ENCODE results near the gene FHOD3.

The FHOD3 gene

DNA sequence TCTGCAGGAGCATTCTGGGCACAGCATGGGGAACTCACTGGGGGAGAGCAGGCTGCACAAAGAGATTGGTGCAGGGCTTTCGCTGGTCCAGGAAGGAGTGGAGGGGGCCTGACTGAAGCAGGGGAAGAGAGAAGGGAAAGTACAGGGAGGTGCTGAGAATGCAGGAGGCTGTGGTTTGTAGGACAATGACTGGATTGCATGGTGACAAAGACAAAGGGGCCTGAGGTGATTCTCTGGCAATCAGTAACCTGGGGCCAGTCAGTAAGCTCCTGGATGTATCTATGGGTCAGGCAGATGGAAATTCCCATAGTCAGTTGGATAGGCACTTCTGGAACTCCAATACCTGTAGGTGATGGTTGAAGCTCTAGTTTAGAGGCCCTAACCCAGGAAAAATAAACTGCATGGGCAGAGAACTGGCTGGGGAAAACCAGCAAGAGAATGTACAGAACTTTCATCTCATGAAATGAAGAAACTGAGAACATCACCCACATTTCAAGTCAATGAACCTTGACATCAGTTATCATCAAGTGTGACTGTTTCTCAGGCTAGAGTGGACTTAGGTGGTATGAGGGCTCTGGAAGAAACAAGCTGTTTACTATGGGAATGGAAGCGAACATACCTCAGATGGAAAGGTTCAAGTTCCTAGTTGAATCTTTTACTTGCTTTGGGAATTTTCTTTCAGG lies 338.0 kb downstream of the FHOD3 start:
- no peak overlapping the region for H3K4me3 ChIP-seq (ENCODE audit: low read depth, low read length)
- DNase-seq (ENCODE audit: low read depth) = no peak
- TF ChIP-seq, protein P1, sequence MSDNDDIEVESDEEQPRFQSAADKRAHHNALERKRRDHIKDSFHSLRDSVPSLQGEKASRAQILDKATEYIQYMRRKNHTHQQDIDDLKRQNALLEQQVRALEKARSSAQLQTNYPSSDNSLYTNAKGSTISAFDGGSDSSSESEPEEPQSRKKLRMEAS (IDR thresholded peaks at IDR 0.05; ENCODE audit: low read depth, low read length) = no peak
- TF ChIP-seq POLR2A (IDR thresholded peaks at IDR 0.05; ENCODE audit: extremely low read depth, insufficient read length) (no peak), MYC (IDR thresholded peaks at IDR 0.05; ENCODE audit: low read depth, low read length) (no peak)
- TF ChIP-seq, protein P2, sequence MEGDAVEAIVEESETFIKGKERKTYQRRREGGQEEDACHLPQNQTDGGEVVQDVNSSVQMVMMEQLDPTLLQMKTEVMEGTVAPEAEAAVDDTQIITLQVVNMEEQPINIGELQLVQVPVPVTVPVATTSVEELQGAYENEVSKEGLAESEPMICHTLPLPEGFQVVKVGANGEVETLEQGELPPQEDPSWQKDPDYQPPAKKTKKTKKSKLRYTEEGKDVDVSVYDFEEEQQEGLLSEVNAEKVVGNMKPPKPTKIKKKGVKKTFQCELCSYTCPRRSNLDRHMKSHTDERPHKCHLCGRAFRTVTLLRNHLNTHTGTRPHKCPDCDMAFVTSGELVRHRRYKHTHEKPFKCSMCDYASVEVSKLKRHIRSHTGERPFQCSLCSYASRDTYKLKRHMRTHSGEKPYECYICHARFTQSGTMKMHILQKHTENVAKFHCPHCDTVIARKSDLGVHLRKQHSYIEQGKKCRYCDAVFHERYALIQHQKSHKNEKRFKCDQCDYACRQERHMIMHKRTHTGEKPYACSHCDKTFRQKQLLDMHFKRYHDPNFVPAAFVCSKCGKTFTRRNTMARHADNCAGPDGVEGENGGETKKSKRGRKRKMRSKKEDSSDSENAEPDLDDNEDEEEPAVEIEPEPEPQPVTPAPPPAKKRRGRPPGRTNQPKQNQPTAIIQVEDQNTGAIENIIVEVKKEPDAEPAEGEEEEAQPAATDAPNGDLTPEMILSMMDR (IDR thresholded peaks at IDR 0.05; ENCODE audit: low read depth, low read length) = no peak

DNA sequence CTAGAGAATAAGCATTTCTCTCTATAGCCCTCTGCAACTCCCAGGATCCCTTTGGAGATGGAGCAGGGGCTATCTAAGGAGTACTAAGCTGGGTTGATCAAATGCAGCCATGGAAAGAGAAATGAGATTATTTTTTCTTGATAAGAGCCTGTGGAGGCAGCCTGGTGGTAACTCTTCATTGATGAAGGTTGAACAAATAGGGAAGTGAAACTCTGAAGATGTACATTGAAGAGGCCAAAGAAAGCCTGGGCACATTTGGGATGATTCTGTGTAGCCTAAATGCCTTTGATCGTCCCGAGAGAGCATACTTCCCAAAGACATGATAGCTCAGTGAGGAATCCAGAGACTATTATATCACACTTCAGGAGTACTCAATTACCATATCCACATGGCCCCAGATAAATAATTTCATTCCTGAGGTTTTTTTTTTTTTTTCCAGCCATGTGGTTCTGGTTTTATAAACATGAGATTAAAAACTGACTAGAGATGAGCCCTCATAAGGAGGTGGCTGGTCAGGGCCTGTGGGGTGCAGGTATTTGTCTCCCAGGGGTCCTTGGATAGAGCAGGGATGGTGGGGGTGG lies 338.8 kb downstream of the FHOD3 start:
- DNase-seq (ENCODE audit: low read depth) = no peak
- H3K4me3 ChIP-seq (ENCODE audit: low read depth, low read length) = no peak overlapping the region
- no peak for TF ChIP-seq POLR2A (IDR thresholded peaks at IDR 0.05; ENCODE audit: extremely low read depth, insufficient read length)

DNA sequence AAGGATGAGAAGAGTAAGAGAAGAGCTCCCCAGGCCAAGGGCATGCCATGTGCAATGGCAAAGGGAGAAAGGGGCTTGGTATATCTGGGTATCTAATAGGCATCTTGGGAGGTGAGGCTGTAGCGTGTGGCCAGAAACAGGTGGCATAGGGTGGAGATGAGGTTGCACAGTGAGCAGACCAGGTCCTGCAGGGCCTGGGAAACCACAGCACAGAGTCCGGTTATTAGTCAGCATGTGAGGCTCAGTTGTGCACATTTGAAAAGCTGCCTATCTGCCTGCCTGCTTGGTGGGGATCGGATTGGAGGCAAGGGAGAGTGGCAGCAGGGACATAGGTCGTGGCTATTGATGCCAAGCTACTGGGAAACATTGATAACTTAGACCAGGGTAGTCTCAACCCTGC lies 340.7 kb downstream of the FHOD3 start:
- DNase-seq (ENCODE audit: low read depth) = no peak
- no peak overlapping the region for H3K4me3 ChIP-seq (ENCODE audit: low read depth, low read length)
- no peak for TF ChIP-seq POLR2A (IDR thresholded peaks at IDR 0.05; ENCODE audit: extremely low read depth, insufficient read length)
- no peak for TF ChIP-seq MYC (IDR thresholded peaks at IDR 0.05; ENCODE audit: low read depth, low read length)
- TF ChIP-seq, protein P2 (IDR thresholded peaks at IDR 0.05; ENCODE audit: low read depth, low read length) = no peak
- TF ChIP-seq, protein P1 (IDR thresholded peaks at IDR 0.05; ENCODE audit: low read depth, low read length) = no peak

DNA sequence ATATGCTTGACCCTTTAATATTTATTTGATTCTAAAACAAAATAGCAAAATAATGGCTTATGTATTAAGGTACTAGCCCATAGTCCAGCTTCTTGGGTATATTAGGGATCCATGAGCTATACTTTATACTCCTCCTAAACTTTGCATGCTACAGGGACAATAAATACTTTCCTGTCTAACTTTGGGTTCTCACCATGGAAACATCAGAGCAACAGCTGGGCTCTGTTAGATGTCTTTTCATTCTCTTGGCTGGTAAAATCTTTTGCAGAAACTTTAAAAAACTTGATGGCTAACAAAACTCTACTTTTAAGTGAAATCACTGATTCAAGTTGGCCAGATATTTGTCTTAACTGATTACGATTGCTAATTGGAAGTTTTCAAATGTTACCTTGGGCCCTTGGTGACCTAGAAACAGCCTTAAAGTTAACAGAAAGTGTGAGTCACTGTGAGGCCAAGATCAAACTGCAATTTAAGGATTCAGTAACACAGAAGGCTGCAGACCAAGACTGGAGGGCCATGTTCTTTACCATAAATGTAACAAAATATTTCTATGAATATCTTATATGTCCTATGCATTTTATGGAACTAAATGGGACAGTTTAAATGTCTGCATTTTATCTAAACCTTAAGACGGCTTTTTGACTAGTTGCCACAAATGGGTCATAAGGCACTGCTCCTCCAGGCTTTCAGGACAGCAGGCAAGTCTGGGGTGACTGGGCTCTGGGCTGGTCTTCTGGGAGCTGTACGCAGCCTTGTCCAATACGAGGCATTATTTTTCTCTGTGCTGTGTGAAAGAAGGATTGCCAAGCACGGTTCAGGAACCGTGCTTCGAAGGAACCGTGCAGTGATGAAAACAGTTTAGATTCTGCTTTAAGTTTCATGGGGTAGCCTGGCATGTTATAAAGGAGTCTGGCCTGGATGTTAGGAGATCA lies 342.8 kb downstream of the FHOD3 start:
- no peak for TF ChIP-seq POLR2A (IDR thresholded peaks at IDR 0.05; ENCODE audit: extremely low read depth, insufficient read length)
- TF ChIP-seq, protein P2 (IDR thresholded peaks at IDR 0.05; ENCODE audit: low read depth, low read length) = no peak
- TF ChIP-seq, protein P1 (IDR thresholded peaks at IDR 0.05; ENCODE audit: low read depth, low read length) = no peak
- no peak for TF ChIP-seq MYC (IDR thresholded peaks at IDR 0.05; ENCODE audit: low read depth, low read length)
- H3K4me3 ChIP-seq (ENCODE audit: low read depth, low read length) = no peak overlapping the region
- DNase-seq (ENCODE audit: low read depth) = no peak

DNA sequence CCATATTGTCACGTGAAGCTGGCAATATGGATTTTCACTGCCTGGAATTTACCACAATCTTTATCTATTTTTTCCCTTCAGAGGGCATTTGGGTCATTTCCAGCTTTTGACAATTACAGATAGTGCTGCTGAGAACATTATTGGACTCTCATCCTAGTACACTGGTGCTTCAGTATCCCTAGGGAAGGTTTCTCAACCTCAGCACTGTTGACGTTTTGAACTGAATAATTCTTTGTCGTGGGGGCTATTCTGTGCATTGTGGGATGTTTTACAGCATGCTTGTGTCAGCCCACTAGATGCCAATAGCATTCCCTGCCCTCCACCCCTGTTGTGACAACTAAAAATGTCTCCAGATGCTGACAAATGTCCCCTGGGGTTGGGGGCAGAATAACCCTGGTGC lies 345.5 kb downstream of the FHOD3 start:
- DNase-seq (ENCODE audit: low read depth) = no peak
- TF ChIP-seq MYC (IDR thresholded peaks at IDR 0.05; ENCODE audit: low read depth, low read length) = no peak
- no peak for TF ChIP-seq POLR2A (IDR thresholded peaks at IDR 0.05; ENCODE audit: extremely low read depth, insufficient read length)
- TF ChIP-seq, protein P1 (IDR thresholded peaks at IDR 0.05; ENCODE audit: low read depth, low read length) = no peak
- TF ChIP-seq, protein P2 (IDR thresholded peaks at IDR 0.05; ENCODE audit: low read depth, low read length) = no peak
- H3K4me3 ChIP-seq (ENCODE audit: low read depth, low read length) = no peak overlapping the region

DNA sequence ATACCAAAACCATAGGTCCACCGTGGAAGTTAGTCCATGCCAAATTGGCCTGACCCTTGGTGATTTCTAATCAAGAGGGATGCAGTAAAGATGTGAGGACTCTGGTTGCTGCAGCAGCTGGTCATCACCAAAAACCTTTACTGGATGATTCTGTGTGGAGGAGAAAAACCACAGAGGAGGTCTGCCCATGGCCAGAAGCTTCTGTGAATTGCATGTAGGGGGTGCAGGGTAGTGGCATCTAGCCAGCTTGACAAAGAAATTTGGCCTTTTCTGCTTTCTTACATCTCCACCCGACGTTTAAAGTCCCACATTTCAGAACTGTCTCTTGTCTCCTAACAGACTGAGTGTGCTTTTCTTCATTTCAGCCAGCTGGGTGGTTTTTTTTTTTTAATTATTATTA lies 351.3 kb downstream of the FHOD3 start:
- no peak for DNase-seq (ENCODE audit: low read depth)
- TF ChIP-seq, protein P1 (IDR thresholded peaks at IDR 0.05; ENCODE audit: low read depth, low read length) = no peak
- TF ChIP-seq MYC (IDR thresholded peaks at IDR 0.05; ENCODE audit: low read depth, low read length) (no peak), POLR2A (IDR thresholded peaks at IDR 0.05; ENCODE audit: extremely low read depth, insufficient read length) (no peak)
- TF ChIP-seq, protein P2 (IDR thresholded peaks at IDR 0.05; ENCODE audit: low read depth, low read length) = no peak
- H3K4me3 ChIP-seq (ENCODE audit: low read depth, low read length) = no peak overlapping the region
